ENCODE data around the gene PRR12.

- no peak for TF ChIP-seq CTCF (tag by site-specific recombination; IDR thresholded peaks at IDR 0.05)
- TF ChIP-seq ZNF324 (tag by site-specific recombination; IDR thresholded peaks at IDR 0.05) = no peak
Observed at GRCh38 chr19:49646586-49646985, 55.6 kb downstream of the PRR12 start.

All from HEK293 (cell line).